HG03558 (cell line): Measurements from ENCODE around the gene MTARC1.

Source experiments
- ATAC-seq: cut with Tn5 transposase; IDR thresholded peaks from one replicate; pipeline ENCODE4 v1.9.1; 2021; ENCODE audit warnings: moderate number of reproducible peaks; ENCODE audit not compliant: unreplicated experiment; ENCODE audit errors: extremely low read depth

Gene MTARC1

GRCh38 chr1:220769205-220769604 is 17.5 kb upstream of the MTARC1 start:
- ATAC-seq: no peak

- ATAC-seq: no peak
These were observed 16.3 kb upstream of the MTARC1 start for GRCh38 chr1:220770245-220770913.

DNA sequence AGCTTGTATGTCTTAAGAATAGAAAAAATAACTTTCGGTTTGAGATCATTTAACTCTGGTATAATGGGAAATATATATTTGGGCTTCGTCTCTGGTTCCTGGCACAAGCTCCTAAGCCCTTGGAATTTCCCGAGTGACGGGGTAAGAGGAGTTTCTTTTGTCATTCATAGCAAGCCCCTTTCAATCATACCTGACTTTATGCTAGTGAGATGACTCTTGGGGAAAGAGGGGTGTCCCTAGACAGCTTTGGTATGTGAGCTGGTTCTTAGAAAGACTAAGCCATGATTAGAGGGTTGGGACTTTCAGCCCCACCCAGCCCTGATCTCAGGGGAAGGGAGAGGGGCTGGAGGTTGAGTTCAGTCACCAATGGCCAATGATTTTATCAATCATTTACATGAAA is 13.9 kb upstream of the MTARC1 start:
- no peak for ATAC-seq

- no peak for ATAC-seq
These were observed 11.4 kb upstream of the MTARC1 start for GRCh38 chr1:220775240-220775853.

DNA sequence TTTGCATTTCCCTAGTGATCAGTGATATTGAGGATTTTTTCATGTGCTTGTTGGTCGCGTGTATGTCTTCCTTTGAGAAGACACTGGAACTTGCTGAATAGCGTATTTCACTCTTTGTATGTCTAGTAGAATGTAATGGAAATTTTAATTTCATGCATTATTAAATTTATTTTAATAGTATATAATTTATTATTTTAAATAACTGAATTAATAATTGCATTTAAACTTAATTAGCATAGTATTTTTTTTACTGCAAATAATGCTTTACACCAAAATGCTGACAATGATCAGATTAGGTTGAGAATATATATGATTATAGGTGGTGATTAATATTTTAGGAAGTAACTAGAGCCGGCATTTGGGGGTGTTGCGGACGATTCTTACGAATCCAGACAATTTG is 10.5 kb upstream of the MTARC1 start:
- no peak for ATAC-seq

- no peak for ATAC-seq
These were observed 9.9 kb upstream of the MTARC1 start for GRCh38 chr1:220776720-220777326.

GRCh38 chr1:220783453-220783852 is 3.3 kb upstream of the MTARC1 start:
- no peak for ATAC-seq

DNA sequence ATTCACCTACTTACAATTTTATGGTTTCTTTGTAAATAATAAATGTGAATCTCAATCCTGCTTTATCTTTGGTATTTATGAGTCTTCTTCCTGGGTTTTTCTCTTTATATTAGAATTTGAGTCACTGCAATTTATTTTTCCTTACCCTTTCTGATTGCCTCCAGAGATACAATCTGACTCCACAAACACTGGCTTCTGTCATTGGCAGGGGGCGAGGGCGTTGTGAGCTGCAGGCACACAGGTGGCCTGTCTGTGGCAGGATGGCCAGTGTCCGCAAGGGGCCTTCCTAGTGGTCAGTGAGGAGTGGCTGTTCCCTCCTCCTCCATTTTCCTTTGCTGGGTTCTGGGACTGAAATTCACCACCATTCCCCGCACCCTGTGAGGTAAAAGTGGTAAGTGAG is 2.0 kb upstream of the MTARC1 start:
- no peak for ATAC-seq

DNA sequence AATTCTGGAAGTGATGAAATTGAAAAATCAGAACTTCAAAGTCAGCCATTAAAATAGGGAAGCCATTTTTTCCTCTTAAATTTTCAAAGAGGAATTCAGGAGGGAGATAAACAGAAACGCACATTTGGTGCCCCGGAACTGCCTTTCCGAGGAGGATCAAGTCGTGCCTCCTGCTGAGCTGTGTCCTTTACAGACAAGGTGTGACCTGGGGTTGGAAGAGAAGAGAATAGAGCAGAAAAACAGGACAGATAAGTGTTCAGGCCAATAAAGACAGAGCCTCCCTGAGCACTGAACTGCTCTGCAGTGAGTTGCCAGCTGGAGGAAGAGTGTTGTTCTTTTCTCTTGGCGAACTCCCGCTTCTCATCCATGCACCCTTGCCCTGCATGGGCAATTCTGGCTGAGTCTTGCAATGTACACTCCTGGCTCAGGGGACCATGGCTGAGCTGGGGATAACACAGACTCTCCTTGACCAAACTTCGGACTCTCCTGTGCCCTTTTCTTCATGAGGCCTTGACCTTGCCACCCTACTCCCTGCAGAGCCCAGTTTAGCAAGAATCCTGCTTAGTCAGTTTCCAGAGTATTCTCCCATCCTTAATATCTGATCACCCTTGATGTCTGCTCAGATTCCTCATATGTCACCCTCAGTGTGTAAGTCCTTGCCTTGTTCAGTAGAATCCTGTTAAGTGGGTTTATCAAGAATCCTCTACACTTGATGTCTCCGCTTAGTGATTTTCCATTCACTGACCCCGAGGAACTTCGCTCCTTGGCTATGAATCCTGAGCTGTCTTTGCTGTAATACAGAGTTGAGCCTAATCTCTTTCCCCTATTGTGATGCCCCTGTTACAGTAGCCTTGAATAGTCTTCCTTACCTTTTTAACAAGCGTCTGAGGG is 1.3 kb upstream of the MTARC1 start:
- no peak for ATAC-seq

- no peak for ATAC-seq
These were observed 716 bp upstream of the MTARC1 start for GRCh38 chr1:220786057-220786336.

DNA sequence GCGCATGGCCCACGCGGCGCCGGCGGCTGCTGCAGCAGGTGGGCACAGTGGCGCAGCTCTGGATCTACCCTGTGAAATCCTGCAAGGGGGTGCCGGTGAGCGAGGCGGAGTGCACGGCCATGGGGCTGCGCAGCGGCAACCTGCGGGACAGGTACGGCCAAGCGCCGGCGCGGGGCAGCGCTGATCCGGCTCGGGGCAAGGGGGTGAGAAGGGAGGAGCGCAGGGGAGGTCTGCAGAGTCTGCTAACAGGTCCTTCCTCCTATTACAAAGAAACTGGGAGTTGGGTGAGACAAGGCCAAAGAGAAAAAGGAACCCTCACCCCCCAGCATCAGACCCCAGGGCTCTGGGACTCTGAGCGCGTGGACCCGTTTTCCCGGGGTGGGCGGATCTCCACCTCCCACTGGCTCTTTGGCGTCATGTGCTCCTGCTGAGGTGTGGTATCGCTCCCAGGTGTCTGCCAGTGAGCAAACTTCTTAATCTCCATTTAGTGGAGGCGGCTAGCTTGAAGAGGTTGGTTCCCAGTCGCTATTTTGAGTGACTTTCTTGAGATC is 431 bp downstream of the MTARC1 start:
- no peak for ATAC-seq

- no peak for ATAC-seq
These were observed 2.2 kb downstream of the MTARC1 start for GRCh38 chr1:220788900-220789299.

GRCh38 chr1:220789532-220790147 is 2.9 kb downstream of the MTARC1 start:
- no peak for ATAC-seq

GRCh38 chr1:220791285-220791684 is 4.6 kb downstream of the MTARC1 start:
- no peak for ATAC-seq

- ATAC-seq: no peak
These were observed 5.2 kb downstream of the MTARC1 start for GRCh38 chr1:220791956-220792355.

DNA sequence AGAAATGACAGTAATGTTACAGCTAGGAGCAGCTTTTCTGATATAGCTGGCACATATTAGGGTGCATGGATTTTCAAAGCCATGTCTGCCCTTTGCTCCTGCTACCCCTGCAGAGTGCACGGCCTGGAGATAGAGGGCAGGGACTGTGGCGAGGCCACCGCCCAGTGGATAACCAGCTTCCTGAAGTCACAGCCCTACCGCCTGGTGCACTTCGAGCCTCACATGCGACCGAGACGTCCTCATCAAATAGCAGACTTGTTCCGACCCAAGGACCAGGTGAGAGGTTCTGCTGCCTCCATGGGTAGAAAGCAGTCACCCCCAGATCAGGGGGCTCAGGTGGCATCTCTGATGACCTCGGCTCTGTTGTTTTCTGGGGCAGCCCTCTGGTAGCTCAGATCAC is 9.8 kb downstream of the MTARC1 start:
- no peak for ATAC-seq

- no peak for ATAC-seq
These were observed 10.3 kb downstream of the MTARC1 start for GRCh38 chr1:220797044-220797443.

GRCh38 chr1:220797553-220797952 is 10.8 kb downstream of the MTARC1 start:
- ATAC-seq: no peak

GRCh38 chr1:220798338-220798737 is 11.6 kb downstream of the MTARC1 start:
- ATAC-seq: no peak

DNA sequence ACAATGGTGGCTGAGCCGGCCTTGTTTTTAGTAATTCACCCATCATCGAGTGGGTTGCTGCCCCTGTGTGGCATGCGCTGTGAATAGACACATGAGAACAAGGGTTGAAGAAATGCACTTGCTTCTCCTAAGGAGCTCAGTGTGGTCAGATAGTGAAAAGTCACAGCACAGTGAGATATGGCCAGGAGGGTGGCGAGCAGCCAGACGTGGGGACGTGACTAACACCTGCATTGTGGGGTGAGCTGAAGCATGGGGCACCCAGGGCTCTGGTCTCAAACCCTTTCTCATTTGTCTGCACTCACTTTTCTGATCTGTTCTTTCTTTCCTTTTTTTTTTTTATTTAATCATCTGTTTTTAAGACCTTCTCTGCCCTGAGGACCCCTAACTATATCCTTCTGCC is 13.5 kb downstream of the MTARC1 start:
- ATAC-seq: no peak
